Measurements from ENCODE around the gene SMOC2. TPM values are rescaled to one million over a fixed set of nuclear protein-coding genes. Genes with fewer than 3 reads are reported as not detected.

Gene SMOC2
- total and polyA plus RNA-seq, 2 experiments from 2014 or later, result 51.0 to 88.7 TPM

DNA sequence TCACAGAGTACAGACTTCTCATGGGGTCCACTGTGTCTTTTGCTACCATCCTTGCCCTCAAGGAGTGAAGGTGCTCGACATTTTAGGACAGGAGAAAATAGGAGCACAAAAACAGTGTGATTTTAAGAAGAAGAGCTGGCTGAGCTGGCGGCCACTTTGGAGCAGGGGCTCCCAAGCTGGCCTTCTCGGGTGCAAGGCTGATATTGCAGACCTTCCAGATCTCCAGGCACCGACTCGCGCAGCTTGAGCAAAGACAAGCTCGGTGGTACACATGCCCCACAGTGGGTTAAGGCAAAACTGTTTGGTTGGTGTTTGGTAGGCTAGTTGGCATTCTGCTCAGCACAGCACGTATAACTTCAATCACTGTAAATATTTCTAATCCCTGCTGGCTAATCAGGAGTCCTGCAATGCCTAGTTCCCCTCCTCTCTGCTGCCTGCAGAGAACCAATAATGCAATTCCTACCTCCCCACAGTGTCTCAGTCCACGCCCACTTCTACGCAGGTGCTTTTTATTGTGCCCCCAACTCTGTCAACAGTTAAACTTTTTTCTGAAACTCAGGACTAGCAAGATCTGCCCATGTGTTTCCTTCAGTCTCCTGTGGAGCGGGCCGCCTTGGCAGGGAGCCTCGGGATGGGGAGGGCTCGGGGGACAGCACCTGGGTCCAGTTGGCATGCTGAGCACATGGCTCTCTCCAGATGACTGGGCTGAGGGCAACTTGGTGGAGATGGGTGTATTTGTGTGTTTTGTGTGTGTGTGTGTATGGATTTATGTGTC, 12.7 kb upstream of the SMOC2 start:
- Histone ChIP-seq H3K36me3 (replicated peaks; ENCODE audit: insufficient read depth, low read depth) (no peaks in the 10 kb centered on the region), H3K4me2 (no peak overlapping the region), H3K9me2 (replicated peaks; ENCODE audit: insufficient read depth) (no peaks in the 10 kb centered on the region), H3K79me2 (no peaks in the 10 kb centered on the region), H3K27ac (no peak overlapping the region), H3K9me3 (ENCODE audit: low read depth) (no peaks in the 10 kb centered on the region), H2AFZ (no peak overlapping the region), H3K27me3 (peaks cover 9% of the 10 kb centered on the region), H4K20me1 (ENCODE audit: insufficient read depth, poor library complexity, severe bottlenecking) (no peaks in the 10 kb centered on the region), H3K4me3 (no peak overlapping the region), H3K4me1 (ENCODE audit: insufficient read depth) (no peaks in the 10 kb centered on the region)
- TF ChIP-seq, protein P1, sequence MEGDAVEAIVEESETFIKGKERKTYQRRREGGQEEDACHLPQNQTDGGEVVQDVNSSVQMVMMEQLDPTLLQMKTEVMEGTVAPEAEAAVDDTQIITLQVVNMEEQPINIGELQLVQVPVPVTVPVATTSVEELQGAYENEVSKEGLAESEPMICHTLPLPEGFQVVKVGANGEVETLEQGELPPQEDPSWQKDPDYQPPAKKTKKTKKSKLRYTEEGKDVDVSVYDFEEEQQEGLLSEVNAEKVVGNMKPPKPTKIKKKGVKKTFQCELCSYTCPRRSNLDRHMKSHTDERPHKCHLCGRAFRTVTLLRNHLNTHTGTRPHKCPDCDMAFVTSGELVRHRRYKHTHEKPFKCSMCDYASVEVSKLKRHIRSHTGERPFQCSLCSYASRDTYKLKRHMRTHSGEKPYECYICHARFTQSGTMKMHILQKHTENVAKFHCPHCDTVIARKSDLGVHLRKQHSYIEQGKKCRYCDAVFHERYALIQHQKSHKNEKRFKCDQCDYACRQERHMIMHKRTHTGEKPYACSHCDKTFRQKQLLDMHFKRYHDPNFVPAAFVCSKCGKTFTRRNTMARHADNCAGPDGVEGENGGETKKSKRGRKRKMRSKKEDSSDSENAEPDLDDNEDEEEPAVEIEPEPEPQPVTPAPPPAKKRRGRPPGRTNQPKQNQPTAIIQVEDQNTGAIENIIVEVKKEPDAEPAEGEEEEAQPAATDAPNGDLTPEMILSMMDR (IDR thresholded peaks at IDR 0.05; ENCODE audit: poor library complexity), result no peak
- TF ChIP-seq EZH2phosphoT487 (IDR thresholded peaks at IDR 0.05; ENCODE audit: low read depth, severe bottlenecking, unreplicated experiment) (no peak), EZH2 (IDR thresholded peaks at IDR 0.05; ENCODE audit: borderline replicate concordance) (no peak)
- DNase-seq (ENCODE audit: low spot score), result no peak
- WGBS (ENCODE audit: low lambda C conversion rate, missing lambda C conversion rate), result 77% methylated on average over 14 of the region's 14 CpGs

GRCh38 chr6:168428863-168429262, 12.1 kb upstream of the SMOC2 start:
- DNase-seq (ENCODE audit: low spot score), result no peak
- Histone ChIP-seq H3K27me3 (peaks cover 10% of the 10 kb centered on the region), H3K4me2 (no peak overlapping the region), H3K36me3 (replicated peaks; ENCODE audit: insufficient read depth, low read depth) (no peaks in the 10 kb centered on the region), H3K4me3 (no peak overlapping the region), H3K27ac (no peak overlapping the region), H2AFZ (no peak overlapping the region), H3K79me2 (no peaks in the 10 kb centered on the region), H3K9me3 (ENCODE audit: low read depth) (no peaks in the 10 kb centered on the region), H3K4me1 (ENCODE audit: insufficient read depth) (no peaks in the 10 kb centered on the region), H4K20me1 (ENCODE audit: insufficient read depth, poor library complexity, severe bottlenecking) (no peaks in the 10 kb centered on the region), H3K9me2 (replicated peaks; ENCODE audit: insufficient read depth) (no peaks in the 10 kb centered on the region)
- 80% methylated on average over 1 of the region's 1 CpG for WGBS (ENCODE audit: low lambda C conversion rate, missing lambda C conversion rate)
- TF ChIP-seq EZH2 (IDR thresholded peaks at IDR 0.05; ENCODE audit: borderline replicate concordance) (no peak), EZH2phosphoT487 (IDR thresholded peaks at IDR 0.05; ENCODE audit: low read depth, severe bottlenecking, unreplicated experiment) (no peak)
- TF ChIP-seq, protein P1 (IDR thresholded peaks at IDR 0.05; ENCODE audit: poor library complexity), result no peak

DNA sequence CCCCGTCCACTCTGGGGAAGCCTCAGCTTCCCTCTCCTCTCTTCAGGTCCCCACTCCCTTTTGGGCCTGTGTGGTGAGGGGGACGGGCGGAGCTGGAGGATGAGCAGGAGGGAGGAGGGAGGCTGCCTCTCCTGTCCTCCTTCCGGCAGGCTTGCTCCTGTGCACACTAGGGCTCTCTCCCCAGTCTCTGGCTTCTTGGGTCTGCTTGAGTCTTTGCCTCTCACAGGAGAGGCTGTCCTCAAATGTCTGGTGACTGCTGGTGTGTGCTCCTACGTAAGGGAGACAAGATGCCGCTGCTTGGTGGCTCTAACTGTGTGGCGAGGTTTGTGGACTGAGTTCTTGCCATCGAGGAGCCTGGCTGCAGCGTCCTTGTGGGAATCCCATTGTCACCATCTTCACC, 8.8 kb upstream of the SMOC2 start:
- H3K27ac ChIP-seq, result no peak overlapping the region
- no peak for DNase-seq (ENCODE audit: low spot score)
- no peak overlapping the region for H2AFZ ChIP-seq
- TF ChIP-seq EZH2 (IDR thresholded peaks at IDR 0.05; ENCODE audit: borderline replicate concordance), result no peak
- TF ChIP-seq, protein P1 (IDR thresholded peaks at IDR 0.05; ENCODE audit: poor library complexity), result no peak
- no peak for TF ChIP-seq EZH2phosphoT487 (IDR thresholded peaks at IDR 0.05; ENCODE audit: low read depth, severe bottlenecking, unreplicated experiment)
- H3K9me2 ChIP-seq (replicated peaks; ENCODE audit: insufficient read depth), result no peaks in the 10 kb centered on the region
- H3K79me2 ChIP-seq, result no peaks in the 10 kb centered on the region
- no peaks in the 10 kb centered on the region for H3K36me3 ChIP-seq (replicated peaks; ENCODE audit: insufficient read depth, low read depth)
- H3K9me3 ChIP-seq (ENCODE audit: low read depth), result no peaks in the 10 kb centered on the region
- H4K20me1 ChIP-seq (ENCODE audit: insufficient read depth, poor library complexity, severe bottlenecking), result no peaks in the 10 kb centered on the region
- H3K4me1 ChIP-seq (ENCODE audit: insufficient read depth), result peaks cover 6% of the 10 kb centered on the region
- H3K4me2 ChIP-seq, result no peak overlapping the region
- WGBS (ENCODE audit: low lambda C conversion rate, missing lambda C conversion rate), result 91% methylated on average over 9 of the region's 9 CpGs
- H3K27me3 ChIP-seq, result peaks cover 15% of the 10 kb centered on the region
- no peak overlapping the region for H3K4me3 ChIP-seq
